Measurements from ENCODE around the gene SLIT3.

- TF ChIP-seq CTCF (IDR thresholded peaks at IDR 0.05) (no peak), POLR2A (IDR thresholded peaks at IDR 0.05) (no peak), POLR2AphosphoS5 (IDR thresholded peaks at IDR 0.05) (no peak)
These were observed 632.9 kb downstream of the SLIT3 start for GRCh38 chr5:168668078-168668477.

Measured in suprapubic skin (tissue), 4 donors.